H1 (cell line): ENCODE results near the gene CYP46A1. TPM values are rescaled to one million over a fixed set of nuclear protein-coding genes. Genes with fewer than 3 reads are reported as not detected.

ENCODE experiments used
- CHD7 ChIP-seq: fragments of 300-600 bp; sonication (generic); IDR thresholded peaks from 2 replicates; pipeline ENCODE4 v1.7.1; 2012; ENCODE audit warnings: low read length, moderate library complexity, mild to moderate bottlenecking, inconsistent platforms; ENCODE audit not compliant: insufficient replicate concordance
- CREB1 ChIP-seq: IDR thresholded peaks from 2 replicates; pipeline ENCODE4 v1.6.1; 2012; ENCODE audit warnings: inconsistent platforms
- SIRT6 ChIP-seq: IDR thresholded peaks from one replicate; pipeline ENCODE4 v1.7.1; 2012; ENCODE audit warnings: low read length, inconsistent platforms
- SIX5 ChIP-seq: IDR thresholded peaks from 2 replicates; pipeline ENCODE4 v1.6.1; 2011; ENCODE audit warnings: mild to moderate bottlenecking, low read depth, low read length
- polyA plus RNA-seq, 7 experiments: library from polyadenylated mRNA; depleted of rRNA in 3 of 7; stranded (reverse) in 5 of 7; unstranded in 2 of 7; fragments of >200 nt in 5 of 7; fragments of 200-250 nt in 2 of 7; gene quantifications; 1 replicate in 5 of 7; 2 replicates in 1 of 7; 4 replicates in 1 of 7; pipeline versions ENCODE4 v1.2.1 to v1.2.3, GENCODE V29; 2011 to 2013; ENCODE audit warnings: missing spikeins in 2 of 7, mixed read lengths in 2 of 7
- total RNA-seq: library from RNA; stranded (reverse); fragmentation: NEBNext Ultra II Directional; extraction: Animal tissue kit (Norgen Biotek cat#: 25700); gene quantifications from 2 replicates; pipeline ENCODE4 v1.2.1, GENCODE V29; 2021

CYP46A1 gene
- total and polyA plus RNA-seq, 2 of the 8 experiments (the other 6 are each of a cell fraction or from before 2014, with no cell fraction given) = 0.41 to 1.3 TPM

- TF ChIP-seq CHD7 (no peak), SIRT6 (no peak), CREB1 (no peak), SIX5 (no peak)
- TF ChIP-seq, all 59 proteins: peak for 0
Measured at GRCh38 chr14:99747167-99747566, 63.1 kb downstream of the CYP46A1 start (continued).
